ENCODE data around the gene ADAMTSL5.

The ADAMTSL5 gene

DNA sequence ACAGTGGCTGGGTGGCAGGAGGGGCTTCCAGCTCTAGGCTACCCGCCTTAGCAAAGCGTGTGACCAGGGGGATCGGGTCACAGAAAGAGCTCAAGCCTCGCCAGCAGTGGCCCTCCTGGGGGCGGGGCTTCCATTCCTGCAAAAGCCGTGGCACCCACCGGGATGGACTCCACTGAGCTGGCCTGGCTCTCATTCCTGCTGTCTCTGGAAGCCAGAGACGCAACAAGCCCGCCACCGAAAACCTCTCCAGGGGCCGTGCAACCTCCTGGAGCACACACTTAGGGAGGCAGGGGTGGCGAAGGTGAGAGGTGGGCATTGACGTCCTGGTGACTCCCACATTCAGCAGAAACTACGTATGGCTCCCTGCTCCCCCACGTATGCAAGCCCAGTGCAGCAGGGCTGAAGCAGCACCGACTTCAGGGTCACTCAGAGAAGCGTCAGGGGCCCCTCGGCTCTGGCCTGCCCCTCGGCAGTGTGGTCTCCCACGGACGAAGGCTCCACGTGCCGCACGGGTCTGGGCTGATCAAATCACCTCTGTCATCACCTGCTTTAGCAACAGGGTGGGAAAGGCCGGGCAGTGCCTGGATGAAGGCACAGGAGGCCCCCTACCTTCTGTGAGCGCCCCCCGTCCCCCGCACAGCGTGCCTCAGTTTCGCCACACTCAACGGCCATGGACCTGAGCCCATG, 36.9 kb downstream of the ADAMTSL5 start:
- Histone ChIP-seq H3K4me2 (ENCODE audit: low read depth, low read length) (no peak overlapping the region), H4K20me1 (ENCODE audit: insufficient read depth, low read length) (peaks cover 13% of the 10 kb centered on the region), H2AFZ (ENCODE audit: low read length) (no peak overlapping the region), H3K4me3 (ENCODE audit: low read length) (no peak overlapping the region), H3K4me1 (ENCODE audit: low read length) (peaks cover 4% of the 10 kb centered on the region; the same call in 1 of the 2 replicates), H3K9ac (ENCODE audit: low read length) (no peak overlapping the region), H3K27ac (ENCODE audit: low read length) (no peak overlapping the region), H3F3A (ENCODE audit: insufficient read depth, low read length) (peaks cover 9% of the 10 kb centered on the region; the same call in 1 of the 2 replicates), H3K79me2 (ENCODE audit: low read length) (peaks cover 40% of the 10 kb centered on the region), H3K9me2 (replicated peaks; ENCODE audit: insufficient read depth, low read length) (no peaks in the 10 kb centered on the region), H3K9me3 (replicated peaks; ENCODE audit: insufficient read depth, low read length) (no peaks in the 10 kb centered on the region), H3K36me3 (replicated peaks; ENCODE audit: insufficient read depth, low read length) (no peaks in the 10 kb centered on the region), H3K27me3 (replicated peaks; ENCODE audit: insufficient read depth, low read length) (peaks cover 20% of the 10 kb centered on the region)
- DNase-seq, result no peak
- TF ChIP-seq, protein P1, sequence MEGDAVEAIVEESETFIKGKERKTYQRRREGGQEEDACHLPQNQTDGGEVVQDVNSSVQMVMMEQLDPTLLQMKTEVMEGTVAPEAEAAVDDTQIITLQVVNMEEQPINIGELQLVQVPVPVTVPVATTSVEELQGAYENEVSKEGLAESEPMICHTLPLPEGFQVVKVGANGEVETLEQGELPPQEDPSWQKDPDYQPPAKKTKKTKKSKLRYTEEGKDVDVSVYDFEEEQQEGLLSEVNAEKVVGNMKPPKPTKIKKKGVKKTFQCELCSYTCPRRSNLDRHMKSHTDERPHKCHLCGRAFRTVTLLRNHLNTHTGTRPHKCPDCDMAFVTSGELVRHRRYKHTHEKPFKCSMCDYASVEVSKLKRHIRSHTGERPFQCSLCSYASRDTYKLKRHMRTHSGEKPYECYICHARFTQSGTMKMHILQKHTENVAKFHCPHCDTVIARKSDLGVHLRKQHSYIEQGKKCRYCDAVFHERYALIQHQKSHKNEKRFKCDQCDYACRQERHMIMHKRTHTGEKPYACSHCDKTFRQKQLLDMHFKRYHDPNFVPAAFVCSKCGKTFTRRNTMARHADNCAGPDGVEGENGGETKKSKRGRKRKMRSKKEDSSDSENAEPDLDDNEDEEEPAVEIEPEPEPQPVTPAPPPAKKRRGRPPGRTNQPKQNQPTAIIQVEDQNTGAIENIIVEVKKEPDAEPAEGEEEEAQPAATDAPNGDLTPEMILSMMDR (IDR thresholded peaks at IDR 0.05; ENCODE audit: low read length), result no peak
- TF ChIP-seq EZH2phosphoT487 (IDR thresholded peaks at IDR 0.05; ENCODE audit: low read length) (no peak), EZH2 (optimal IDR thresholded peaks at IDR 0.05; ENCODE audit: low read depth, low read length) (no peak)

DNA sequence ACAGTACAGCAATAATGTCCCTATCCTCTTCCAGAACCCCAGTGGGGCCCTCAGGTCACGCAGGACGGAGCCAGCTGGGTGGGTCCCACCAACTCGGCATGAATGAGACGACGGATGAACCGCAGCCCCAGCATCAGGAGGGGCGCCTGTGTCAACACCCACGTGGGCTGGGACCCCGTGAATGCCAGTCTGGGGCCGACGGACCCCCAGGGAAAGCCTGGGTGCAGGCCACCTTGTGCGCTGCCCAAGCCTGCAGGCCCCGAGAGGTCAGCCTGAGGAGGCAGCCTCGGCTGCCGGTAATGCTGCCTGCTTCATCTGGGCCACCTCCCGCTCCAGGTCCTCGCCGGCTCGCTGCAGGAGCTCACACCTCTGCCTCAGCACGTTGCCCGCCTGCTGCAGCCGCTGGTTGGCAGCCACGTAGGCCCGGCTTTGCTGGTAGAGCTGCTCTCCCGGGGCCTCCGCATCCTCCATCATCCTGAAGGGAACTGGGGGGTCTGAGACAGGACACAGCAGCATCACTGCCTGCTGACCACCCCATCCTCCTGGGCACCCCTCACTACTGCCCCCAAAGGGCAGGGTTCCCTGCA, 38.0 kb downstream of the ADAMTSL5 start:
- TF ChIP-seq EZH2phosphoT487 (IDR thresholded peaks at IDR 0.05; ENCODE audit: low read length) (no peak), EZH2 (optimal IDR thresholded peaks at IDR 0.05; ENCODE audit: low read depth, low read length) (no peak)
- TF ChIP-seq, protein P1 (IDR thresholded peaks at IDR 0.05; ENCODE audit: low read length), result no peak
- Histone ChIP-seq H3K4me3 (ENCODE audit: low read length) (no peak overlapping the region), H3K9ac (ENCODE audit: low read length) (no peak overlapping the region), H2AFZ (ENCODE audit: low read length) (no peak overlapping the region), H3K27me3 (replicated peaks; ENCODE audit: insufficient read depth, low read length) (peaks cover 24% of the 10 kb centered on the region), H4K20me1 (ENCODE audit: insufficient read depth, low read length) (peaks cover 14% of the 10 kb centered on the region), H3K79me2 (ENCODE audit: low read length) (peaks cover 40% of the 10 kb centered on the region), H3K4me1 (ENCODE audit: low read length) (peaks cover 14% of the 10 kb centered on the region; the same call in 1 of the 2 replicates), H3F3A (ENCODE audit: insufficient read depth, low read length) (peaks cover 9% of the 10 kb centered on the region; the same call in 1 of the 2 replicates), H3K9me3 (replicated peaks; ENCODE audit: insufficient read depth, low read length) (no peaks in the 10 kb centered on the region), H3K36me3 (replicated peaks; ENCODE audit: insufficient read depth, low read length) (no peaks in the 10 kb centered on the region), H3K4me2 (ENCODE audit: low read depth, low read length) (no peak overlapping the region), H3K9me2 (replicated peaks; ENCODE audit: insufficient read depth, low read length) (no peaks in the 10 kb centered on the region), H3K27ac (ENCODE audit: low read length) (no peak overlapping the region)
- no peak for DNase-seq

DNA sequence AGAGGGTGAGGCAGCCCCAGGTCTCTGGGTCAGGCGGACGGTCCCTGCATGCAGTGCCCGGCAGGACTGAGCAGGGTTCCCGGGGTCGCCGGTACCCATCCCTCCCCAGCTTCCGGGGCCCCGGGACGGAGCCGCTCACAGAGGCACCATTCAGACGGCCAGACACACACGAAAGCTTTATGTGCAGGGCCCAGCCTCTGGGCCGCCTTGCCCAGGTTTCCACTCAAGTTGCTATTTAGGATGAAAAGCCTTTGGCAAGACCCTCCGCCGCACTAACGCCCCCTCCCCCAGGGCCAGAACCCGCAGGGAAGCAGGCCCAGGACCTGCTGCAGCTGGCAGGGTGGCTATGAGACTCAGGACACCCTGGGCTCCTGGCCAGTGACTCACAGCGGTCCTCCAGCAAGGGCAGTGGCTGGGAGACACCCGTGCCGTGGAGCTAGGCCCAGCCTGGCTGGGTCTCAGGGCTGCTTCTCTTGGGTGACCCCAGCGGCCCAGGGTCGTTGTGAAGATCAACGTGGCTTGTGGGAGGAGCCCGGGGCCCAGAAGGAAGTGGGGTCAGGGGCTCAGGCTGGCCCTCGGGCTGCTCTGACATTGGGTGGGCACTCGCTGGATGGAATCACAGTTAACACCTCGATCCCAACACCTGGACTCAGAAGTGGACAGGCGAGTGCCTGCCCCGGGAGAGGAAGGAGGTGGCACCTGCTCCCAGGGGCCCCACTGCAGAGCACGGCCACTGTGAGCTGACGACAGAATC, 38.6 kb downstream of the ADAMTSL5 start:
- Histone ChIP-seq H3K27ac (ENCODE audit: low read length) (no peak overlapping the region), H2AFZ (ENCODE audit: low read length) (no peak overlapping the region), H4K20me1 (ENCODE audit: insufficient read depth, low read length) (peaks cover 14% of the 10 kb centered on the region), H3K27me3 (replicated peaks; ENCODE audit: insufficient read depth, low read length) (peaks cover 27% of the 10 kb centered on the region), H3K79me2 (ENCODE audit: low read length) (peaks cover 40% of the 10 kb centered on the region), H3F3A (ENCODE audit: insufficient read depth, low read length) (peaks cover 9% of the 10 kb centered on the region; the same call in 1 of the 2 replicates), H3K4me1 (ENCODE audit: low read length) (peaks cover 14% of the 10 kb centered on the region; the same call in 1 of the 2 replicates), H3K4me2 (ENCODE audit: low read depth, low read length) (no peak overlapping the region), H3K36me3 (replicated peaks; ENCODE audit: insufficient read depth, low read length) (no peaks in the 10 kb centered on the region), H3K9me3 (replicated peaks; ENCODE audit: insufficient read depth, low read length) (no peaks in the 10 kb centered on the region), H3K9ac (ENCODE audit: low read length) (no peak overlapping the region), H3K4me3 (ENCODE audit: low read length) (no peak overlapping the region), H3K9me2 (replicated peaks; ENCODE audit: insufficient read depth, low read length) (no peaks in the 10 kb centered on the region)
- no peak for DNase-seq
- TF ChIP-seq EZH2phosphoT487 (IDR thresholded peaks at IDR 0.05; ENCODE audit: low read length), result no peak
- no peak for TF ChIP-seq EZH2 (optimal IDR thresholded peaks at IDR 0.05; ENCODE audit: low read depth, low read length)
- TF ChIP-seq, protein P1 (IDR thresholded peaks at IDR 0.05; ENCODE audit: low read length), result no peak

Data from MM.1S (cell line).